ENCODE results near the gene SLIT3. TPM values are rescaled to one million over a fixed set of nuclear protein-coding genes. Genes with fewer than 3 reads are reported as not detected.

SLIT3 gene
- total and polyA plus RNA-seq, 10 of the 15 experiments (the other 5 are each of a cell fraction or from before 2014, with no cell fraction given), result 0.05 TPM; not detected in 9

DNA sequence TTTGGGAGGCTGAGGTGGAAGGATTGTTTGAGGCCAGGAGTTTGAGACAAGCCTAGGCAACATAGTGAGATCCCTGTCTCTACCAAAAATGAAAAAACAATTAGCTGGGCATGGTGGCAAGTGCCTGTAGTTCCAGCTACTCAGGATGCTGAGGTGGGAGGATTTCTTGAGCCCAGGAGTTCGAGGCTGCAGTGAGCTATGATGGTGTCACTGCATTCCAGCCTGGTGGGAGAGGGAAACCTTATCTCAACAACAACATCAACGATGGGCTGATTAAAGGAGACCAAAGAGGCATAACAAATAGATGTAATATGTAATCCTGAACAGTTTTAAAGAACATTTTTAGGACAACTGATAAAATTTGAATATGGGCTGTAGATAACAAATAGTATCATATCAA is 687.5 kb downstream of the SLIT3 start:
- DNase-seq (ENCODE audit: low read depth, low spot score) (no peak), FAIRE-seq (no peak), ATAC-seq (no peak)
- BruUV-seq (replicated peaks), result no TSS peak
- peaks cover under 1% of the 10 kb centered on the region; the same call in 1 of the 2 replicates for H3K4me1 ChIP-seq (ENCODE audit: control insufficient read depth, insufficient read depth, low read length)
- no peak overlapping the region for H3K9ac ChIP-seq (ENCODE audit: control insufficient read depth, insufficient read depth, low read length)
- RAD21 ChIA-PET (ENCODE audit: unreplicated experiment), result no interaction called here
- H3K27me3 ChIP-seq (replicated peaks in 1 of 2; ENCODE audit: control insufficient read depth in 2 of 2, insufficient read depth in 2 of 2, low read length in 1 of 2), result no peaks in the 10 kb centered on the region; a peak in 1 of 4 replicates
- H3K4me3 ChIP-seq, result no peak overlapping the region
- in situ Hi-C loops (cut with MboI), result no loop called here
- no peak overlapping the region for H3K4me2 ChIP-seq (ENCODE audit: control insufficient read depth, insufficient read depth)
- no peaks in the 10 kb centered on the region for H4K20me1 ChIP-seq (ENCODE audit: control insufficient read depth, insufficient read depth)
- no peaks in the 10 kb centered on the region for H3K79me2 ChIP-seq (ENCODE audit: control insufficient read depth, insufficient read depth, low read length)
- SMC1A ChIA-PET (ENCODE audit: uncharacterized antibody, unreplicated experiment), result interaction anchor here (1.4 kb wide), 1 partner anchor 10 kb away, joined by 3 read pairs; no protein-coding TSS in a partner anchor
- no peaks in the 10 kb centered on the region for H3K36me3 ChIP-seq (ENCODE audit: control insufficient read depth in 2 of 2, insufficient read depth in 2 of 2, low read length in 1 of 2)
- H3K27ac ChIP-seq (ENCODE audit: control insufficient read depth, insufficient read depth), result no peak overlapping the region
- CTCF ChIA-PET, result interaction anchor here (0.7 kb wide), 1 partner anchor 232 kb away, joined by 3 read pairs; no protein-coding TSS in a partner anchor
- POLR2A ChIA-PET, result interaction anchor here (0.6 kb wide), 1 partner anchor 72 kb away, joined by 6 read pairs; no protein-coding TSS in a partner anchor
- intact Hi-C loops (cut with micrococcal nuclease; ENCODE audit: unreplicated experiment), result no loop called here
- H3K9me3 ChIP-seq (replicated peaks; ENCODE audit: control insufficient read depth, insufficient read depth, low read length), result no peaks in the 10 kb centered on the region
- 24% methylated on average over 2 of the region's 2 CpGs for WGBS (ENCODE audit: insufficient coverage, insufficient replicate concordance, low lambda C conversion rate, missing lambda C conversion rate)
- TF ChIP-seq CBFB (IDR thresholded peaks at IDR 0.05; ENCODE audit: low read depth) (no peak), FOS (IDR thresholded peaks at IDR 0.05; ENCODE audit: borderline replicate concordance, extremely low read depth, insufficient read length) (no peak), MTA3 (IDR thresholded peaks at IDR 0.05; ENCODE audit: borderline replicate concordance, low read length) (no peak), EZH2 (IDR thresholded peaks at IDR 0.05; ENCODE audit: borderline replicate concordance, control insufficient read depth, low read depth, low read length) (no peak)
- no peak overlapping the region for H2AFZ ChIP-seq (ENCODE audit: control insufficient read depth, low read depth, low read length)

DNA sequence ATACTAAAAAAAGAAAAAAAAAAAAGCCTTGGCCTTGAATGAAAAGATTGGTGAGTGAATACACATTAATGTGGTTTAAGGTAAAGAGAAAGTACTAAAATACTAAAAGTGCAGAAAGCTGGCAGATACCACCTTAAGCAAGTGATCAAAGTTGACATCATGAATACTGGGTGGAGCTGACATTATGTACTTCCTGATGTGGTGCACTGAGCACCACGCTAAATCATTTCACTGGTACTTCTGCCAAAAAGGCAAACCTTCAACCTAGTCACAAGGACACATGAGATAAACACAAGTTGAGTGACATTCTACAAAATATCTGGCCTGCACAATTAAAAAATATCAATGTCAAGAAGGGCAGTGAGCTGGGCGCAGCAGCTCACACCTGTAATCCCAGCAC is 687.9 kb downstream of the SLIT3 start:
- no TSS peak for BruUV-seq (replicated peaks)
- Histone ChIP-seq H4K20me1 (ENCODE audit: control insufficient read depth, insufficient read depth) (no peaks in the 10 kb centered on the region), H3K36me3 (ENCODE audit: control insufficient read depth in 2 of 2, insufficient read depth in 2 of 2, low read length in 1 of 2) (no peaks in the 10 kb centered on the region), H3K27me3 (replicated peaks in 1 of 2; ENCODE audit: control insufficient read depth in 2 of 2, insufficient read depth in 2 of 2, low read length in 1 of 2) (no peaks in the 10 kb centered on the region; a peak in 1 of 4 replicates), H2AFZ (ENCODE audit: control insufficient read depth, low read depth, low read length) (no peak overlapping the region), H3K4me3 (no peak overlapping the region), H3K9me3 (replicated peaks; ENCODE audit: control insufficient read depth, insufficient read depth, low read length) (no peaks in the 10 kb centered on the region), H3K4me2 (ENCODE audit: control insufficient read depth, insufficient read depth) (no peak overlapping the region), H3K4me1 (ENCODE audit: control insufficient read depth, insufficient read depth, low read length) (peaks cover 5% of the 10 kb centered on the region; the same call in 1 of the 2 replicates), H3K79me2 (ENCODE audit: control insufficient read depth, insufficient read depth, low read length) (no peaks in the 10 kb centered on the region), H3K9ac (ENCODE audit: control insufficient read depth, insufficient read depth, low read length) (no peak overlapping the region), H3K27ac (ENCODE audit: control insufficient read depth, insufficient read depth) (no peak overlapping the region)
- ChIA-PET RAD21 (ENCODE audit: unreplicated experiment) (no interaction called here), SMC1A (ENCODE audit: uncharacterized antibody, unreplicated experiment) (interaction anchor here (1.4 kb wide), 1 partner anchor 10 kb away, joined by 3 read pairs; no protein-coding TSS in a partner anchor), CTCF (interaction anchor here (0.7 kb wide), 1 partner anchor 231 kb away, joined by 3 read pairs; no protein-coding TSS in a partner anchor), POLR2A (no interaction called here)
- TF ChIP-seq IRF4 (IDR thresholded peaks at IDR 0.05; ENCODE audit: low read depth, low read length) (no peak), CREM (IDR thresholded peaks at IDR 0.05; ENCODE audit: low read depth) (no peak)
- ATAC-seq, result peak; percentile 49
- FAIRE-seq, result no peak
- in situ Hi-C loops (cut with MboI) (no loop called here), intact Hi-C loops (cut with micrococcal nuclease; ENCODE audit: unreplicated experiment) (no loop called here)
- no peak for DNase-seq (ENCODE audit: low read depth, low spot score)
- WGBS (ENCODE audit: insufficient coverage, insufficient replicate concordance, low lambda C conversion rate, missing lambda C conversion rate), result 24% methylated on average over 2 of the region's 2 CpGs
